Measurements from ENCODE around the gene PLEKHA1.

GRCh38 chr10:122363722-122364463 lies 10.6 kb upstream of the PLEKHA1 start:
- TF ChIP-seq CTCF (IDR thresholded peaks at IDR 0.05; ENCODE audit: low read depth, low read length, missing input control) (no peak), REST (IDR thresholded peaks at IDR 0.05) (no peak), SP1 (IDR thresholded peaks at IDR 0.05) (no peak), HNF4A (conservative IDR thresholded peaks at IDR 0.05) (no peak), RAD21 (IDR thresholded peaks at IDR 0.05) (no peak)

Data from liver (tissue), 3 donors.